Endothelial cell (in vitro differentiated cells): ENCODE results near the gene PRELID3B. TPM values are rescaled to one million over a fixed set of nuclear protein-coding genes. Genes with fewer than 3 reads are reported as not detected.

Experiments used
- DNase-seq: peaks from one replicate; pipeline ENCODE4 v3.0.0; 2021; ENCODE audit warnings: low spot score
- H3K27ac Mint-ChIP-seq: one replicate; pipeline ENCODE4 v1.8.0; 2021; ENCODE audit warnings: mixed read lengths, inconsistent platforms; ENCODE audit not compliant: unreplicated experiment
- H3K27me3 Mint-ChIP-seq: one replicate; pipeline ENCODE4 v1.8.0; 2021; ENCODE audit warnings: mild to moderate bottlenecking, moderate library complexity, mixed read lengths, inconsistent platforms; ENCODE audit not compliant: unreplicated experiment
- H3K36me3 Mint-ChIP-seq: one replicate; pipeline ENCODE4 v1.8.0; 2021; ENCODE audit warnings: mild to moderate bottlenecking, low read depth, mixed read lengths, inconsistent platforms; ENCODE audit not compliant: unreplicated experiment
- H3K4me1 Mint-ChIP-seq: one replicate; pipeline ENCODE4 v1.8.0; 2021; ENCODE audit warnings: mild to moderate bottlenecking, mixed read lengths, inconsistent platforms; ENCODE audit not compliant: unreplicated experiment
- H3K4me3 Mint-ChIP-seq: one replicate; pipeline ENCODE4 v1.8.0; 2021; ENCODE audit warnings: mild to moderate bottlenecking, mixed read lengths, inconsistent platforms; ENCODE audit not compliant: unreplicated experiment
- H3K9me3 Mint-ChIP-seq: one replicate; pipeline ENCODE4 v1.8.0; 2021; ENCODE audit warnings: mixed read lengths, inconsistent platforms; ENCODE audit not compliant: unreplicated experiment
- total RNA-seq: library from RNA; stranded (reverse); fragmentation: NEBNext Ultra II Directional; extraction: Animal tissue kit (Norgen Biotek cat#: 25700); gene quantifications from one replicate; pipeline ENCODE4 v1.2.1, GENCODE V29; 2021; ENCODE audit not compliant: unreplicated experiment
- TF ChIP-seq, protein P1 (sequence below): fragments of 200-600 bp; sonication (generic); IDR thresholded peaks from one replicate; pipeline ENCODE4 v1.5.0; 2021; ENCODE audit warnings: antibody characterized with exemption; ENCODE audit not compliant: unreplicated experiment

The PRELID3B gene
- total RNA-seq, 1 donor from 2014 or later: 40.2 TPM

GRCh38 chr20:58995461-58996225, 46.9 kb downstream of the PRELID3B start:
- peak overlapping the region; percentile 37 for H3K4me3 Mint-ChIP-seq
- H3K36me3 Mint-ChIP-seq: peaks cover 42% of the 10 kb centered on the region

GRCh38 chr20:58994390-58995159, 48.0 kb downstream of the PRELID3B start:
- no peaks in the 10 kb centered on the region for H3K4me1 Mint-ChIP-seq
- peaks cover 2% of the 10 kb centered on the region for H3K27me3 Mint-ChIP-seq
- TF ChIP-seq, protein P1, sequence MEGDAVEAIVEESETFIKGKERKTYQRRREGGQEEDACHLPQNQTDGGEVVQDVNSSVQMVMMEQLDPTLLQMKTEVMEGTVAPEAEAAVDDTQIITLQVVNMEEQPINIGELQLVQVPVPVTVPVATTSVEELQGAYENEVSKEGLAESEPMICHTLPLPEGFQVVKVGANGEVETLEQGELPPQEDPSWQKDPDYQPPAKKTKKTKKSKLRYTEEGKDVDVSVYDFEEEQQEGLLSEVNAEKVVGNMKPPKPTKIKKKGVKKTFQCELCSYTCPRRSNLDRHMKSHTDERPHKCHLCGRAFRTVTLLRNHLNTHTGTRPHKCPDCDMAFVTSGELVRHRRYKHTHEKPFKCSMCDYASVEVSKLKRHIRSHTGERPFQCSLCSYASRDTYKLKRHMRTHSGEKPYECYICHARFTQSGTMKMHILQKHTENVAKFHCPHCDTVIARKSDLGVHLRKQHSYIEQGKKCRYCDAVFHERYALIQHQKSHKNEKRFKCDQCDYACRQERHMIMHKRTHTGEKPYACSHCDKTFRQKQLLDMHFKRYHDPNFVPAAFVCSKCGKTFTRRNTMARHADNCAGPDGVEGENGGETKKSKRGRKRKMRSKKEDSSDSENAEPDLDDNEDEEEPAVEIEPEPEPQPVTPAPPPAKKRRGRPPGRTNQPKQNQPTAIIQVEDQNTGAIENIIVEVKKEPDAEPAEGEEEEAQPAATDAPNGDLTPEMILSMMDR: no peak
- no peaks in the 10 kb centered on the region for H3K9me3 Mint-ChIP-seq
- peaks cover 43% of the 10 kb centered on the region for H3K36me3 Mint-ChIP-seq
- no peak for DNase-seq
- no peak overlapping the region for H3K27ac Mint-ChIP-seq
- H3K4me3 Mint-ChIP-seq: no peak overlapping the region

More at GRCh38 chr20:58995461-58996225, 46.9 kb downstream of the PRELID3B start:
- TF ChIP-seq, protein P1: no peak
- H3K27me3 Mint-ChIP-seq: peaks cover 2% of the 10 kb centered on the region
- DNase-seq: no peak
- no peaks in the 10 kb centered on the region for H3K4me1 Mint-ChIP-seq
- H3K27ac Mint-ChIP-seq: peak overlapping the region; percentile 64
- H3K9me3 Mint-ChIP-seq: no peaks in the 10 kb centered on the region

GRCh38 chr20:58993332-58994248, 49.0 kb downstream of the PRELID3B start:
- Mint-ChIP-seq H3K27me3 (peaks cover 2% of the 10 kb centered on the region), H3K9me3 (no peaks in the 10 kb centered on the region), H3K4me1 (no peaks in the 10 kb centered on the region), H3K36me3 (peaks cover 53% of the 10 kb centered on the region), H3K27ac (no peak overlapping the region), H3K4me3 (no peak overlapping the region)
- no peak for DNase-seq
- TF ChIP-seq, protein P1: no peak

DNA sequence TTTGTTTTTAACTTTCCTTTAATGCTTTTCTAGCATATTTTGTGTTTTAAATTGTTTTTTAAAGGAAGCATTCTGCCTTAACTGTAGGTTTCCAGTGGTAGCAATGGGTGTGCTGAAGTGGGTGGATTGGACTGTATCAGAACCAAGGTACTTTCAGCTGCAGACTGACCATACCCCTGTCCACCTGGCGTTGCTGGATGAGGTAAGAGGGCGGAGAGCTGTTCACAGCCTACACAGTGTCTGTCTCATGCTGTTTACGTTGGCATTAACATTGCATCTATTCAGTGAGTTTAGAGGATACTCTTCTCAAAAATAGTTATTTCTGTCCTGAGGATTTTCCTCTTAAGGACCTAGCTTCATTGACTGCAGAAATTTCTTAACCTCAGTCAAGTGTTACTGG, 49.7 kb downstream of the PRELID3B start:
- Mint-ChIP-seq H3K9me3 (no peaks in the 10 kb centered on the region), H3K27ac (no peak overlapping the region), H3K27me3 (peaks cover 2% of the 10 kb centered on the region), H3K4me3 (no peak overlapping the region), H3K36me3 (peaks cover 54% of the 10 kb centered on the region), H3K4me1 (no peaks in the 10 kb centered on the region)
- TF ChIP-seq, protein P1: no peak
- DNase-seq: no peak
